ENCODE results near the gene SEC11A.

The SEC11A gene

DNA sequence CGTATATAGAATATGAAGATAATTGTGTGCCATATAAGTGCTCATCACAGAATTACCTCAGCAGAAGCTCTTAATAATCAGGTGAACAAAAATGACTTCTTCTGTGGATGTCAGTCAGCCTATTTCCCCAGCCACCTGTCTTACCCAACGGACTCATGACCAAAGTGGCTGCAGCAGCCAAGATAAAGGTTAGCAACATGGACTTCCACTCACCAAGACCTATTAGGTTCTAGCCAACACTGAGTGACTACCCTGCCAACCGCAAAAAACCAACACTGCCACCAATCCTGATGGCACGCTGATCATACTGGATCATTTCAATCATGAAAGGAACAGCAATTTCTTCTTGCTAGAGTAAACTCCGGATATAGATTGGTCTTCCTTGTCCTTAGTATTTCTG lies 12.1 kb downstream of the SEC11A start:
- Histone ChIP-seq H3K27ac (ENCODE audit: low read length) (no peak overlapping the region), H3K4me1 (ENCODE audit: insufficient read depth, low read length) (no peaks in the 10 kb centered on the region), H3K4me2 (ENCODE audit: insufficient read depth, low read length) (no peak overlapping the region), H3K9ac (ENCODE audit: low read depth, low read length) (no peak overlapping the region), H3K79me2 (ENCODE audit: insufficient read depth, low read length) (peaks cover 95% of the 10 kb centered on the region), H3K27me3 (ENCODE audit: insufficient read depth, low read length, poor library complexity) (no peaks in the 10 kb centered on the region), H3K4me3 (ENCODE audit: low read depth in 1 of 2, low read length in 2 of 2) (no peak overlapping the region), H3K9me3 (ENCODE audit: insufficient read depth, low read length, severe bottlenecking) (no peaks in the 10 kb centered on the region), H3K36me3 (ENCODE audit: insufficient read depth, low read length) (peaks cover 8% of the 10 kb centered on the region; the same call in 1 of the 2 replicates), H4K20me1 (ENCODE audit: insufficient read depth, low read length) (peaks cover 31% of the 10 kb centered on the region; the same call in 1 of the 2 replicates), H2AFZ (ENCODE audit: low read depth, low read length) (no peak overlapping the region)
- TF ChIP-seq, protein P1, sequence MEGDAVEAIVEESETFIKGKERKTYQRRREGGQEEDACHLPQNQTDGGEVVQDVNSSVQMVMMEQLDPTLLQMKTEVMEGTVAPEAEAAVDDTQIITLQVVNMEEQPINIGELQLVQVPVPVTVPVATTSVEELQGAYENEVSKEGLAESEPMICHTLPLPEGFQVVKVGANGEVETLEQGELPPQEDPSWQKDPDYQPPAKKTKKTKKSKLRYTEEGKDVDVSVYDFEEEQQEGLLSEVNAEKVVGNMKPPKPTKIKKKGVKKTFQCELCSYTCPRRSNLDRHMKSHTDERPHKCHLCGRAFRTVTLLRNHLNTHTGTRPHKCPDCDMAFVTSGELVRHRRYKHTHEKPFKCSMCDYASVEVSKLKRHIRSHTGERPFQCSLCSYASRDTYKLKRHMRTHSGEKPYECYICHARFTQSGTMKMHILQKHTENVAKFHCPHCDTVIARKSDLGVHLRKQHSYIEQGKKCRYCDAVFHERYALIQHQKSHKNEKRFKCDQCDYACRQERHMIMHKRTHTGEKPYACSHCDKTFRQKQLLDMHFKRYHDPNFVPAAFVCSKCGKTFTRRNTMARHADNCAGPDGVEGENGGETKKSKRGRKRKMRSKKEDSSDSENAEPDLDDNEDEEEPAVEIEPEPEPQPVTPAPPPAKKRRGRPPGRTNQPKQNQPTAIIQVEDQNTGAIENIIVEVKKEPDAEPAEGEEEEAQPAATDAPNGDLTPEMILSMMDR (IDR thresholded peaks at IDR 0.05; ENCODE audit: borderline replicate concordance, extremely low read depth, low read length, poor library complexity, severe bottlenecking) = no peak
- no peak for TF ChIP-seq EZH2 (IDR thresholded peaks at IDR 0.05; ENCODE audit: borderline replicate concordance, low read depth, low read length, severe bottlenecking)
- ATAC-seq (ENCODE audit: insufficient read depth, low read depth) = no peak
- DNase-seq = no peak

DNA sequence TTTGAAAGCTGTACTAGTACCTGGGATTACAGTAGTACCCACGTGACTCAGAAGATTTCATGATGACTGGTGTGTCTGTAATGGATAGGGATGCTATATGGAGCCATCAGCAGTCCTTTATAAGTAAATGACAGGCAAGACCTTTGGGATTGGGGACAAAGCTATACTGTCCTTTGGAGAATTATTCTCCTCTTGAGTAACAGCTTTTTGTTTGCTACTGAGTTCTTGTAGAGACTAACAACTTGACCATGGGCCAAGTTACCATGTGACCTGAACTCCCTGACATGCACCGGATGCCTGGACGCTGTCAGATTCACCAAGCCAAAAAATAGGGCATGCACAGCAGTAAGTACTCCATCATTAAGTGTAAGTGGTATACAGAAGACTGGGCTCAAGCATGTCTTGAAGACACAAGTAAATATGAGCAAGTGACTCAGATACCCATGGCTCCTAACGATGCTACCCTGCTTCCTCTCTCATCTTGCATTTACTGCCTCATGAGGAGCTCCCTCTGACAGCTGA lies 12.9 kb downstream of the SEC11A start:
- H3K9me3 ChIP-seq (ENCODE audit: insufficient read depth, low read length, severe bottlenecking) = no peaks in the 10 kb centered on the region
- H3K9ac ChIP-seq (ENCODE audit: low read depth, low read length) = no peak overlapping the region
- DNase-seq (no peak), ATAC-seq (ENCODE audit: insufficient read depth, low read depth) (no peak)
- H3K4me1 ChIP-seq (ENCODE audit: insufficient read depth, low read length) = no peaks in the 10 kb centered on the region
- H4K20me1 ChIP-seq (ENCODE audit: insufficient read depth, low read length) = peaks cover 31% of the 10 kb centered on the region; the same call in 1 of the 2 replicates
- no peak overlapping the region for H3K4me2 ChIP-seq (ENCODE audit: insufficient read depth, low read length)
- peaks cover 8% of the 10 kb centered on the region; the same call in 1 of the 2 replicates for H3K36me3 ChIP-seq (ENCODE audit: insufficient read depth, low read length)
- no peak for TF ChIP-seq EZH2 (IDR thresholded peaks at IDR 0.05; ENCODE audit: borderline replicate concordance, low read depth, low read length, severe bottlenecking)
- TF ChIP-seq, protein P1 (IDR thresholded peaks at IDR 0.05; ENCODE audit: borderline replicate concordance, extremely low read depth, low read length, poor library complexity, severe bottlenecking) = no peak
- H3K4me3 ChIP-seq (ENCODE audit: low read depth in 1 of 2, low read length in 2 of 2) = no peak overlapping the region
- H3K27me3 ChIP-seq (ENCODE audit: insufficient read depth, low read length, poor library complexity) = no peaks in the 10 kb centered on the region
- H3K79me2 ChIP-seq (ENCODE audit: insufficient read depth, low read length) = peaks cover 96% of the 10 kb centered on the region
- H2AFZ ChIP-seq (ENCODE audit: low read depth, low read length) = no peak overlapping the region
- no peak overlapping the region for H3K27ac ChIP-seq (ENCODE audit: low read length)

DNA sequence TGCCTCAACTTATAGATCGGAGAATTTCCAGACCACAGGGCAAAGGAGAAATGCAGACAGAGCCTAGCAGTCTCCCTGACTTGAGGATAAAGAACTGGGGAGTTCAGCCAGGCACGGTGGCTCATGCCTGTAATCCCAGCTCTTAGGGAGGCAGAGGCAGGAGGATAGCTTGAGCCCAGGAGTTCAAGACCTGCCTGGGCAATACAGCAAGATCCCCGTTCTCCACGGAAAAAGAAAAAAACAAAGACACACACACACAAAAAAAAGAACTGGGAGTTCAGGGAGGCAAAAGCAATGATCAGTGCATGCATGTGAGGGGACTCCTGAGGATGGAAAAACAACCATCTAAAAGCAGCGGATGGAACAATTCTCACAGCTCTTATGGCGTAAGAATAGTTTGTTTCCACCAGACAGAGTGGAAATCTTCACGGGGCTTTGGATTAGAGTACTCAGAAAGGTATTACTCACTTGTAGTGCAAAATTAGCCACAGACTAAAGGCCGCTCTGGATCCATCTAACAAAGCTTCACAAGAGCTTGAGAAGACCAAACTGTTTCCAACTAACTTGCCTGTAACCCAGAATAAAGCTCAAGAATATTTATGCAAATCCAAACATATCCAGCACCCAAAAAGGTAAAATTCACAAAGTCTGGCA lies 16.3 kb downstream of the SEC11A start:
- Histone ChIP-seq H3K9ac (ENCODE audit: low read depth, low read length) (no peak overlapping the region), H4K20me1 (ENCODE audit: insufficient read depth, low read length) (peaks cover 26% of the 10 kb centered on the region; the same call in 1 of the 2 replicates)

More for the DNA sequence above, 16.3 kb downstream of the SEC11A start:
- Histone ChIP-seq H2AFZ (ENCODE audit: low read depth, low read length) (no peak overlapping the region), H3K27ac (ENCODE audit: low read length) (no peak overlapping the region), H3K79me2 (ENCODE audit: insufficient read depth, low read length) (peaks cover 97% of the 10 kb centered on the region), H3K4me2 (ENCODE audit: insufficient read depth, low read length) (no peak overlapping the region), H3K27me3 (ENCODE audit: insufficient read depth, low read length, poor library complexity) (no peaks in the 10 kb centered on the region), H3K9me3 (ENCODE audit: insufficient read depth, low read length, severe bottlenecking) (no peaks in the 10 kb centered on the region), H3K4me1 (ENCODE audit: insufficient read depth, low read length) (no peaks in the 10 kb centered on the region), H3K36me3 (ENCODE audit: insufficient read depth, low read length) (peaks cover 8% of the 10 kb centered on the region; the same call in 1 of the 2 replicates), H3K4me3 (ENCODE audit: low read depth in 1 of 2, low read length in 2 of 2) (no peak overlapping the region)
- no peak for TF ChIP-seq EZH2 (IDR thresholded peaks at IDR 0.05; ENCODE audit: borderline replicate concordance, low read depth, low read length, severe bottlenecking)
- TF ChIP-seq, protein P1 (IDR thresholded peaks at IDR 0.05; ENCODE audit: borderline replicate concordance, extremely low read depth, low read length, poor library complexity, severe bottlenecking) = no peak
- ATAC-seq (ENCODE audit: insufficient read depth, low read depth) = no peak
- no peak for DNase-seq
